GM21360 (cell line): Measurements from ENCODE around the gene SUPT20H.

Source experiments
- ATAC-seq: cut with Tn5 transposase; IDR thresholded peaks from one replicate; pipeline ENCODE4 v1.9.1; 2021; ENCODE audit warnings: mild to moderate bottlenecking, moderate library complexity; ENCODE audit not compliant: unreplicated experiment

The SUPT20H gene

DNA sequence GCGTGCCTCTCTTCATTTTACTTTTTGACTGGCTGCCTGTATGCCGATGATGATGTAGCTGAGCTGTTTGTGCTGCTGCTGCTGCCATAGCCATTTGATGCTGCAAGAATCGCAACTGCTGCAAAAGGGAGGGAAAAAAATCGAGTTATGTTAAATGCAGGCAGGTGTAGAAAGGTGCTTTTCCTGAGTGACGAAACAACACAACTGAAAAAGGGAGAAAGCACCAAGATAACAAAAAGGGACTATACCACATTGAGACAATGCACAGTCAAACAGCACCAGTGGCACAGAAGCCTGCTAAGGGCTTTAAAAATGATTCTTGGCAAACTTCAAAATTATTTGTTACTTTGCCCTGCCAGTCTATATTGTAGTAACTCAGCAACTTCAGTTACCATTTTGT, 49.8 kb downstream of the SUPT20H start:
- ATAC-seq = no peak

DNA sequence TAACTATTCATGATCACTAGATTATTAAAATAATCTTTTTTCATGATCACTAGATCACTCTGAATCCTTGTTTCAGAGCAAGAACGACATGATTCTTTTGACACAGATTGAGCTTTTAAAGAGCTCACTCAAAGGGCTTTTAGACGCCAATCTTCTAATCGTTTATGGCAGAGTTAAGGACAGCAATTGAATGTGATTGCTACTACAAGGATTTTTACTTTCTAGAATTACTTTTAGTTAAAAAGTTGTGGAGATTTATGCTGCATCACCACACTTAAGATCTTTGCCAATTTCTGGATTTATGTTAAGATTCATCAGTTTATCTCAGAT, 57.6 kb downstream of the SUPT20H start:
- ATAC-seq = no peak

DNA sequence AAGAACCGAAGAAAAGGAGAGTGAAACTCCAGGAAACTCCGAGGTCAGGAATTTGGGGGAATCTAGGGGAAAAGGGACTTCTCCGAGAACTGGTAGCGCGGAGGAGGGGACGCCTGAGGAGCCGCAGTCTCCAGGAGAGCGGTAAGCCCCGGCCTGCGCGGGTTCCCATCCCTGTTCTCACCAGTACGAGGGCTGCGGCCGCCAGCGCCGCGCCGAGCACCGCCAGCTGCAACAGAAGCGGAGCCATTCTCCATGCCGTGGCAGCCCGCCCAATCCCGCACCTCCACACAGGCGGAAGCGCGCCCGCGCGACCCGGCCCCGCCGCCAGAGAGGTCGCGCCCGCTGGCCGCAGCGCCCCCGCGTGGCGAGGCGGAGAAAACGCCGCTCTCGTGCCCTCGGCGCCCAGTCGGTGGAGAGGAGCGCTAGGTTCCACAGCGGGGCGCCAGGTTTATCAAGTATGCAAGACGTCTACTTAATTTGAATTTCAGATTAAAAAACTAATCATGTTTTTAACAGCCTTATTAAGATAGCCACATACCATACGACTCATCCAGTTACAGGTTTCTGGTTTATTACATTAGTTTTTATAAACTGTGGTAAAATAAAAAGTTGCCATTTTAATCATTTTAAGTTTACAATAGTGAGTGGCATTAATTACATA, 60.3 kb downstream of the SUPT20H start, which contains the start of gene ALG5:
Gene ALG5, minus strand, starts transcription at position 287 of the 661 bp plus-strand sequence. Its CDS starts 40 bp downstream, at position 247.
- ATAC-seq = peak; percentile 64

DNA sequence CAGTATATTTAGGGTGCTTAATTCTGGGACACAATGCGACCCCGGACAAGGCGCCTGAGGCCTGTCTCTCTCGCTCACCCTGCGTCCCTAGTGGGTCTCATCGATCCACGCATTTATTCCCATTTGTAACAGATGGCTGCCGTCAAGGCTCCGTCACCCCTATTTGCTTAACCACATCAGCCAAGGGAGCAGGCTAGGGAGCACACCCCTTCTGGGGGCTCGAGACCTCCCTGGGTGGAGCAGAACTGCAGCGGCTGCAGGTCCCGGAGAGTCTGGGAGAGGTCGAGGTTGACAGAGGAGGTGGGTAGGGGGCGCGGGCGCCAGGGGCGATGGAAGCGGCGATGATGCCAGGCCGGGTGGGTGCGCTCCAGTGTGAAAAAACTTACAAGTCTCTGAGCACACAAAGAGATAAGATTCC, 60.9 kb downstream of the SUPT20H start:
- no peak for ATAC-seq

DNA sequence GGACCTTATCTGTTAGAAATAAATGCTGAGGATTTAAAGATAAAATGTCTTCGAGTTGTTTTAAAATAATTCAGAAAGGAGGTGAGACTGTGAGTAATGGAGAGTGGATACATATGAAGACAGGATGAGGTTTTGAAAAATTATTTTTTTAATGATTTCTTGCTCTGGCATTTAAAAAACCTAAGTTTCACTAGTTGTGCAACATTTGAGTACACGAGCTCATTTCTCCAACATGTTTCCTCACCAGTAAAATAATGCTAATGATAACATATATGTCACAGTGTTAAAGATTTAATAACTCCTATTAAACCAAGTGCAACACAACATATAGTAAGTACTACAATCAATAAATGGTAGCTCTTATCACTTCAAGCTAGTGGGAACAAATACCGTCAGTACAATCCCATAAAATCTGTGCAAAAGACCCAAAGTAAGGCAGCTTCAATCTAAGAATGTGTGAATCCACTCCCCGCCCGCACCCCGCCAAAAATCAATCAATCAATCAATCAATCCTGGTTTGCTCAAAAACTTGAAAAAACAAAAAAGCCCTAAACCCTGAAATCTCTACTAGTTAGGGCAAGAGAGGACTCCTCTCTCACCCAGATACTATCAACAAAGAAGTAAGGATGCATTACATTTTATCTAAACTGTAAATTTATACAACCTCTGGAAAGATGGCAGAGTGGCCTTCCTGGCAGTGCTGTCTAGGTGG, 61.6 kb downstream of the SUPT20H start:
- ATAC-seq = no peak

DNA sequence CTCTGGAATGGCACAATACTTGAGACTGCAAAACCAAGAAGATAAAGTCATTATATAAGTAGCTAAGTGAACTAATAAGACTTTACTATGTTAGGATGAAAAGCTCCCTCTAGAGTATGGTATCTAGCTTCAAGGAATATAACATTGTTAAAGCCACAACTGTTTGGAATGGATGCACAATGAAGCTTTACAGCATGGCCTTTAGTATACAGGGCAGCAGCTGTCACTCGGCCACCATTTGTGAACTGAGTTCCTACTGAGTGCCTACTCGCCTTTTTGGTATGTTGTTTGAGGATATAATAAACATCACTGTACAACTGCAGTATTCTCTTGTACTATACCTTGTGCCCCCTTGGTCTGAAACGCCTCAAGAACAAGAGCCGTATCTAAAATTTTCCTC, 67.1 kb downstream of the SUPT20H start:
- ATAC-seq = no peak

DNA sequence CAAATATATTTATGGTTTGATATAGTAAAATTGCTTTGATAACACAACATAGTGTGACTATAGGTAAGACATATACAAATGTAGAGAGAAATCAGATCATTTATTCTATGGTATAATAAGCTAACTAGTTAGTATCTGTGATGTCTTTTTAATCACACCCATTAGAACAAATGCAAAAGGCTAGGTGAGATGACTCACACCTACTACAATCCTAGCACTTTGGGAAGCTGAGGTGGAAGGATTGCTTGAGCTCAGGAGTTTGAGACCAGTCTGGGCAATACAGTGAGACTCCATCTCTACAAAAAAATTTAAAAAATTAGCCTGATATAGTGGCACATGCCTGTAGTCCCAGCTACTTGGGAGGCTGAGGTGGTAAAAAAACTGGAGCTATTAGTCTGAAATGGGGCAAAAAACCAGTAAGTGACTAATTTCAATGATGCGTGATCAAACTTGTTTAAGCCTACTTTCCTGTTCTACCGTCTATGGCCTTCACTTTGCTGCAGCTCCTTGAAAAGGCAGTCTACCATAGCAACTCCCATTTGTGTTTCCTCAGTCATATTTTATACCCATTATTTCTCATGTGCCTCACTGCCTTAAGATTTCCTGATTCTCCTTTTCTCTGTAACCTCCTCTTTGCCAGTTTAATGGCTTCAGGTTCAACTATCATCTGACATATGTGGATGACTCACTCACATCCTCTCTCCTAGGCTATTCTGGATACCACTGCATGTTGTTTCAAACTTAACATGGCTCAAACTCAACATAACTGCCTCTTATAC, 72.8 kb downstream of the SUPT20H start:
- no peak for ATAC-seq

DNA sequence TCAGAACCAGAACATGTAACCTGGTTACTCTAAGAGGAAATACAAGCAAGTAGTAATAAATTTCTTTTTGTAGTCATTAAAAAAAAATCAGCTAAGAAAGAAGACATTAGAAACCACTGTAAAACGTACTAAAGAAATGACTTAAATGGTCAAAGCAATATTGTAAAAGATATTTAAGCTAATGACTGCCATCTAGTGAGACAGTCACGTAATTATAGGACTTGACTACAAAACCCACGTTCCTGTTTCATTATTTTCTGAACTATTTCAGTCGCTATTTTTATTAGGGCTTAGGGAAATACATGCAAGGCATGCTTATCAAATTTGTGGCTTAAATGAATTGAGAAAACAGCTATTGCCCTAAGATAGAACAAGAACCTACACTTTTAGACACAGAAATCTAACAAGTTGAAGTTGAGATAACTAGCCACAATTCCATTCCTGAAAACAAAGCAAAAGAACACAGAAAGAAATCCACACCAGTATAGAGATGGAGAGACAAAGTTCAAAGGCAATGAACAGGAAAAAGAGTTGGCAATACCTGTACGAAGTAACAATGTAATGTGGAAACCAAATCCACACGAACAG, 78.2 kb downstream of the SUPT20H start:
- ATAC-seq = peak; percentile 52

DNA sequence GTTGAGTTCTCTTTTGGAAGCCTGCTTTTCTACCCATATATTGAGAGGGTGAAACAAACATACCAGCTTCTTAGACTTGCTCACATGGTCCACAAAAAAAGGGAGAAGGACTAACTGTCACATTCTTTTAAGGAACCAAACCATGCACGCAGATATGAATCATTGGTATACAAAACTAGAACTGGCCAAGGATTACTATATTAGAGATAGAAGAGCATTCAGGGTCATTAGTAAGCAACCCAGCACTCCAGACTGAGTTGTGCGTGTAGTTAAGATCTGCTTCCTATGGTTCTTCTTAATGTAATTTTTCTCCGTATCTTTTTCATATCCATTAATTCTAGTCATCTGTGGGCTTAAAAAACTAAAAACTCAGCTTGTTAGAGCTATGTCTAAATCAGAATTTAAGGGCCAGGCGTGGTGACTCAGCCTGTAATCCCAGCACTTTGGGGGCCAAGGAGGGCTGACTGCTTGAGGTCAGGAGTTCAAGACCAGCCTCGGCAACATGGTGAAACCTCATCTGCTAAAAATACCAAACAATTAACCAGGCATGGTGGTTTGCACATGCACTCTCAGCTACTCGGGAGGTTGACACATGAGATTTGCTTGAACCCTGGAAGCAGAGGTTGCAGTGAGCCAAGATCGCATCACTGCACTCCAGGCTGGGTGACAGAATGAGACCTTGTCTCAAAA, 80.0 kb downstream of the SUPT20H start:
- ATAC-seq = no peak

DNA sequence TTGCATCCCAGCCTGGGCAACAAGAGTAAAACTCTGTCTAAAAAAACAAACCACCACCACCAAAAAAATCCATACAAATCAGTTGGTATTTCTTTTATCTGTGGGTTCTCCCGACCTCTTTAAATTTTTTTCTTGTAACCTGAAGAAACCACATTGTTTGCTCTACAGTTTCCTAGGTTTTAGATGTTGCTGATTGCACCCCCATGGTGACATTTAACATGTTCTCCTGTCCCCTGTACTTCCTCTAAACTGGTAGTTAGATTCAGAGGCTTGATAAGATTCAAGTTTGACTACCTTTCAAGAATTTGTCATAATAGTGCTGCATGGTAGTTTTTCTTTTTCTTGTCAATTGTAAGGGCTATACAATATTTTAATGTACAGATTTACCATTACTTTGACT, 84.3 kb downstream of the SUPT20H start:
- ATAC-seq = no peak

DNA sequence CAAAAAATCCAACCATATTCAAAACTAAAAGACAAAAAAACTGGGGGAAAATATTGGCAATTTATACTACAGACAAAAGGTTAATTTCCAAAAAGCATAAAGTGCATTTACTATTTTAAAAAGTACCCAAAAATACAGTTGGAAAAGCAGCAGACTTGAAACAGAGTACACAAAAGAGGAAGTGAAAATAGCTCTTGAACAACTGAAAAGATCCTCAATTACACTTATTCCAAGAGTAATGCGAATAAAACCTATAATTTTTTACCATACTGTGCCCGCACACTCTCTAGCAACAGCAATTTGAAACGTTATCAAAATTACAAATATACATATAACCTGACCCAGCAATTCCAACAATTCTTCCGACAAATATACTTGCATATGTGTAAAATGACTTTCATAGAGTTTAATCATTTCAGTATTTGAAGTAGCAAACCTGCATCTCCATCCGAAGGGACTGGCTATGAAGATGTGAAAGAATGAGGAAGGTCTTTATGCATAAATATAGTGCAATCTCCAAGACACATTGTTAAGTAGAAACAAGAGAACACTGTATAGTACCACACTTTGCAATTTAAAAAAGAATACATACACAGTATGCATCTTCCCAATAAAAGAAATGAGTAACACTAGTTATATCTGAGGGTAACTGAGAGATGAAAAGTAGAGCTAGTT, 85.7 kb downstream of the SUPT20H start:
- ATAC-seq = peak; percentile 80

DNA sequence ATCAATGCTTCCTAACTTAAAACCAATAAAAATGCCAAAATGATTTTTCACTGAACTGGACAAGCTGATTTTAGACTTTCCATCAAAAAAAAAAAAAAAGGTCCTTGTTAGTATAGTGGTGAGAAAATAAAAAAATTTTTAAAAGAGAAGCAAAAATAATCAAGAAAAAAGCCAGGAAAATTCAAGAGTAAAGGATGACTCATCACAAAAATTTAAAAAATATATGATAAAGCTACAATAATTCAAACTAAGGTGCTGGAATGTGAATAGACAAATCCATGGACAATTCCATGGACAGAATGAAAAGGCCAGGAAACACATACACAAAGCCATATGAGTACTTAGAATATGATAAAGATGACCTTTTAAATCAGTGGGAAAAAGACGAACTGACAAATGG, 86.5 kb downstream of the SUPT20H start:
- no peak for ATAC-seq

DNA sequence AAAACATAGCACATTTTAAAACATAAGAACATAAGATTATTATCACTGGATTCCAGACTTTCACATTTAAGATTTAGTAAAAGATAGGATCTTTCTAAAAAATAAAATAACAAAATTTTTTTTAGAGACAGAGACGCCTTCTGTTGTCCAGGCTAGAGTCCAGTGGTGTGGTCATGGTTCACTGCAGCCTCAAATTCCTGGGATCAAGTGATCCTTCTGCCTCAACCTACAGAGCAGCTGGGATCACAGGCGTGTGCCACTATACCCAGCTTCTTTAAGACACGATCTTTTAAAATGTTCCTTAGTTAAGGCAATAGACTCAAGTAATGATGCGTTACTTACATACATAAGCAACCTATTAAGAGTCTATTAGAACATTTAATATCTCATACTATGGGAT, 93.1 kb downstream of the SUPT20H start:
- ATAC-seq = no peak

DNA sequence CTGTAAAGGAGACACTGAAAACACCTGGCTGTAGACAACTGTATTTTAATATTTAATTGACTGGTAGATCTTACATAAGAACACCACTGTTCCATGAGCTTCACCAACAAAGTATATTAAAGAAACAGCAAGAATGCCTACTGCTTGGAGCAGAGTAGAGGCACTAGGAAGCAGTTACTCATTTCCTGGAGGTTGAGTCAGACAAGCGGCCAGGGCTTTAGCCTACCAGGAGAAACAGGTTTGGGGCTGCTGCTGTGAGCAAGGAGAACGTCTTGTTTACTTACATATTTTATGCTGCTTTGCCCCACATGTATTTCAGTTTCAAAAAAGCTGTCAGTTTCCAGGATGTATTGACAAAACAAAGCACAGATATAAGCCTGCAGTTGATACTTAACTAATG, 93.7 kb downstream of the SUPT20H start:
- ATAC-seq = no peak

DNA sequence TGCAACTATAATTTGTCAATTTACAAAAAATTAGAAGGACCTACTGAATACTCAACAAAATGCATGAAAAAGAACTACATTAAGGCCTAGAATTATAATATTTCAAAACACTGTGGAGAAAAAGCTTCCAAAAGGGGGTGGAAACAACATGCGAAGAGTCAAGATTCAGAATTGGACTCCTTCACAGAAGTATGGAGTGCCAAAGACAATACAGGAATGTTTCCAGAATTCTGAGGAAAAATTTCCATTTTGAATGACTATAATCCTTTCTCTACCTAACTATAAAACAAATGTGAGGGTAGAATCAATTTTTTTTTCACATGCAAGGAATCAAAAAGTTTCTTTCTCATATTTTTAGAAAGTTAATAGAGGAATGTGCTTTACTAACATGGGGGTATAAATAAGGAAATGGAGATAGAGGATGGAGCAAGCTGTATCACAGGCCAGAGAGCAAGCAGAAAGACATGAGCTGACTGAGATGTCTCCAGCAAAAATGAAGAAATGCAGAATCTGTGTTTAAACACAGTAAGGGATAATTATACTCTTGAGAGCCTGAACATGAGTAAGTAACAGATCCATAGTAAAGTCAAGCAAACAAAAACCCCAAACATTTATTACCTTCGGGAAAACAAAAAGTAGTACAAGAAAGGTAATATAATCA, 99.9 kb downstream of the SUPT20H start:
- no peak for ATAC-seq
